ENCODE data around the gene FANCM.

DNA sequence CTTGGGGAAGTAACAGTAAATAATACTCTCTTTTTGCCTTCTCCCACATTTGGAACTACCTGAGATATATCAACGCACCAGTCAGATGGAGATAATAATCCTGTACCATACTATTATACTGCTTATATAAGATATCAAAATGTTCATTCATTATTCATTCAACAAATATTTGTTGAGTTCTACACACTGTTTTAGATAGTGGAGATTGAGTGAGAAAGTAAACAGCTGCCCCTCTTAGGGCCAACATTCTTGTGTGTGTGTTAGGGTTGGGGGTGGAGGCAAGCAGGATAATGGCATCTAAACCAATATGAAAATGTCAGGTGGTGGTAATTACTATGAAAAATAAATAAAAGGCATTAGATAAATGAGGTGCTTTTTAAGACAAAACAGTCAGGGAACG lies 103.3 kb downstream of the FANCM start:
- TF ChIP-seq CTCF (IDR thresholded peaks at IDR 0.05), result no peak
- TF ChIP-seq POLR2A (IDR thresholded peaks at IDR 0.05), result no peak

Measured in testis (tissue), 2 donors.